ENCODE results near the gene NXPH3.

DNA sequence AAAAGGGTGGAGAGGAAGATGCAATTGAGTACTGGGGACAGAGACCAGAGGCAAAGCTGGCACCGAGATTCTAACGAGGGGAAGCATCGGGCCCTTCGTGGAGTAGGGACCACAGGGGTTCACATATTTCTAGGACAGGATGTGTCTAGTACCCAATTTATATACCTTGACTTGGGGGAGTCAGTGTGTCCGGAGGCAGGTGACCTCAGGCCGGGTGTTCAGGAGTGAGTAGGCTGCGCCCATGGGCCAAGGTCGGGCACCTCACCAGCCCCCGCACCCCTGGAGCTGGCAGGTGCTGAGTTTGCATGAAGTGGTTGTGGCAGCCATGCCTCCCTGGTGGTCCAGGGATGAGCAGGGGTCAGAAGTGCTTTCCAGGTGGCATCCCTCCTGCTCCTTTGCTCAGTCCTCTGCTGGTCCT lies 8.6 kb upstream of the NXPH3 start:
- TF ChIP-seq, protein P1, sequence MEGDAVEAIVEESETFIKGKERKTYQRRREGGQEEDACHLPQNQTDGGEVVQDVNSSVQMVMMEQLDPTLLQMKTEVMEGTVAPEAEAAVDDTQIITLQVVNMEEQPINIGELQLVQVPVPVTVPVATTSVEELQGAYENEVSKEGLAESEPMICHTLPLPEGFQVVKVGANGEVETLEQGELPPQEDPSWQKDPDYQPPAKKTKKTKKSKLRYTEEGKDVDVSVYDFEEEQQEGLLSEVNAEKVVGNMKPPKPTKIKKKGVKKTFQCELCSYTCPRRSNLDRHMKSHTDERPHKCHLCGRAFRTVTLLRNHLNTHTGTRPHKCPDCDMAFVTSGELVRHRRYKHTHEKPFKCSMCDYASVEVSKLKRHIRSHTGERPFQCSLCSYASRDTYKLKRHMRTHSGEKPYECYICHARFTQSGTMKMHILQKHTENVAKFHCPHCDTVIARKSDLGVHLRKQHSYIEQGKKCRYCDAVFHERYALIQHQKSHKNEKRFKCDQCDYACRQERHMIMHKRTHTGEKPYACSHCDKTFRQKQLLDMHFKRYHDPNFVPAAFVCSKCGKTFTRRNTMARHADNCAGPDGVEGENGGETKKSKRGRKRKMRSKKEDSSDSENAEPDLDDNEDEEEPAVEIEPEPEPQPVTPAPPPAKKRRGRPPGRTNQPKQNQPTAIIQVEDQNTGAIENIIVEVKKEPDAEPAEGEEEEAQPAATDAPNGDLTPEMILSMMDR (IDR thresholded peaks at IDR 0.05): no peak
- TF ChIP-seq POLR2A (IDR thresholded peaks at IDR 0.05) (no peak), POLR2AphosphoS5 (IDR thresholded peaks at IDR 0.05) (no peak)
